WTC11 (cell line): ENCODE data around the gene WDPCP. TPM values are rescaled to one million over a fixed set of nuclear protein-coding genes. Genes with fewer than 3 reads are reported as not detected.

Source experiments
- ATAC-seq: fragments of 200-7000 bp; cut with Tn5 transposase; 2 replicates; pipeline ENCODE4 v1.10.0; 2021; ENCODE audit warnings: mild to moderate bottlenecking, moderate library complexity
- CTCF ChIA-PET: fragments of 300-600 bp; sonication (Branson Sonifier 250); formaldehyde crosslinking; loops from one replicate; lab custom pipeline; 2021; ENCODE audit warnings: antibody characterized with exemption; lab: Charles Lee
- POLR2A ChIA-PET: fragments of 350-600 bp; sonication (Branson Sonifier 250); formaldehyde crosslinking; loops from one replicate; lab custom pipeline; 2021; ENCODE audit warnings: antibody characterized with exemption; lab: Charles Lee
- DNase-seq: peaks from one replicate; pipeline ENCODE4 v3.0.0; 2021; ENCODE audit warnings: low spot score
- H3K27ac Mint-ChIP-seq: 2 replicates; pipeline ENCODE4 v1.8.0; 2021; ENCODE audit warnings: mixed read lengths
- H3K27me3 Mint-ChIP-seq: 2 replicates; pipeline ENCODE4 v1.8.0; 2021; ENCODE audit warnings: low read depth, mild to moderate bottlenecking, moderate library complexity, mixed read lengths
- H3K36me3 Mint-ChIP-seq: 2 replicates; pipeline ENCODE4 v1.8.0; 2021; ENCODE audit warnings: mixed read lengths
- H3K4me1 Mint-ChIP-seq: 2 replicates; pipeline ENCODE4 v1.8.0; 2022; ENCODE audit warnings: mixed read lengths
- H3K4me3 Mint-ChIP-seq: 2 replicates; pipeline ENCODE4 v1.8.0; 2021; ENCODE audit warnings: mild to moderate bottlenecking, moderate library complexity, mixed read lengths
- H3K9me3 Mint-ChIP-seq: 2 replicates; pipeline ENCODE4 v1.8.0; 2021; ENCODE audit warnings: mixed read lengths
- ATF1 ChIP-seq: sonication (generic); formaldehyde crosslinking; IDR thresholded peaks from 2 replicates; pipeline ENCODE4 v1.8.1; 2023; ENCODE audit warnings: mild to moderate bottlenecking, moderate library complexity, missing genetic modification reagents
- CREB1 ChIP-seq: sonication (generic); formaldehyde crosslinking; IDR thresholded peaks from 2 replicates; pipeline ENCODE4 v1.8.0; 2023; ENCODE audit warnings: mild to moderate bottlenecking, missing genetic modification reagents
- CTCF ChIP-seq: fragments of 200-600 bp; IDR thresholded peaks from 2 replicates; pipeline ENCODE4 v1.8.0; 2022; ENCODE audit warnings: antibody characterized with exemption
- ELF4 ChIP-seq: sonication (generic); formaldehyde crosslinking; IDR thresholded peaks from 2 replicates; pipeline ENCODE4 v1.8.1; 2022; ENCODE audit warnings: low read depth, mild to moderate bottlenecking, moderate library complexity, missing genetic modification reagents
- ERG ChIP-seq: fragments of 250-450 bp; sonication (Bioruptor Pico); IDR thresholded peaks from 2 replicates; pipeline ENCODE4 v1.8.0; 2021; ENCODE audit warnings: mild to moderate bottlenecking
- ETV6 ChIP-seq: sonication (generic); formaldehyde crosslinking; IDR thresholded peaks from 2 replicates; pipeline ENCODE4 v1.8.1; 2022; ENCODE audit warnings: mild to moderate bottlenecking, missing genetic modification reagents
- GRHL2 ChIP-seq: fragments of 250-450 bp; sonication (Bioruptor Pico); IDR thresholded peaks from 2 replicates; pipeline ENCODE4 v1.8.0; 2022; ENCODE audit warnings: mild to moderate bottlenecking, moderate library complexity; ENCODE audit not compliant: insufficient replicate concordance, severe bottlenecking
- JAZF1 ChIP-seq: fragments of 250-450 bp; sonication (Bioruptor Pico); IDR thresholded peaks from 2 replicates; pipeline ENCODE4 v1.9.0; 2021; ENCODE audit warnings: moderate library complexity, mild to moderate bottlenecking, inconsistent platforms
- NFE2L1 ChIP-seq: sonication (generic); formaldehyde crosslinking; IDR thresholded peaks from 2 replicates; pipeline ENCODE4 v1.8.1; 2023; ENCODE audit warnings: missing genetic modification reagents
- NR2C2 ChIP-seq: sonication (generic); formaldehyde crosslinking; IDR thresholded peaks from 2 replicates; pipeline ENCODE4 v1.8.0; 2022; ENCODE audit warnings: mild to moderate bottlenecking, missing genetic modification reagents
- NR3C1 ChIP-seq: sonication (generic); formaldehyde crosslinking; conservative IDR thresholded peaks from 2 replicates; pipeline ENCODE4 v1.8.1; 2023; ENCODE audit warnings: low read depth, mild to moderate bottlenecking, missing genetic modification reagents
- RORB ChIP-seq: fragments of 250-450 bp; sonication (Bioruptor Pico); IDR thresholded peaks from 2 replicates; pipeline ENCODE4 v1.9.0; 2021; ENCODE audit warnings: mild to moderate bottlenecking
- SMAD3 ChIP-seq: sonication (generic); formaldehyde crosslinking; IDR thresholded peaks from 2 replicates; pipeline ENCODE4 v1.8.0; 2022; ENCODE audit warnings: missing genetic modification reagents, mild to moderate bottlenecking, borderline replicate concordance
- SMAD4 ChIP-seq: sonication (generic); formaldehyde crosslinking; IDR thresholded peaks from 2 replicates; pipeline ENCODE4 v1.8.0; 2022; ENCODE audit warnings: mild to moderate bottlenecking, missing genetic modification reagents
- TCF7 ChIP-seq: sonication (generic); formaldehyde crosslinking; IDR thresholded peaks from 2 replicates; pipeline ENCODE4 v1.8.0; 2022; ENCODE audit warnings: mild to moderate bottlenecking, low read depth, missing genetic modification reagents, moderate library complexity
- TEAD1 ChIP-seq: sonication (generic); formaldehyde crosslinking; IDR thresholded peaks from 2 replicates; pipeline ENCODE4 v1.8.0; 2022; ENCODE audit warnings: mild to moderate bottlenecking, missing genetic modification reagents
- TEAD4 ChIP-seq: sonication (generic); formaldehyde crosslinking; IDR thresholded peaks from 2 replicates; pipeline ENCODE4 v1.8.0; 2022; ENCODE audit warnings: mild to moderate bottlenecking, missing genetic modification reagents
- TP53 ChIP-seq: sonication (generic); formaldehyde crosslinking; IDR thresholded peaks from 2 replicates; pipeline ENCODE4 v1.8.1; 2023; ENCODE audit warnings: mild to moderate bottlenecking, missing genetic modification reagents
- ZMAT4 ChIP-seq: fragments of 250-450 bp; sonication (Bioruptor Pico); IDR thresholded peaks from 2 replicates; pipeline ENCODE4 v1.9.0; 2021; ENCODE audit warnings: mild to moderate bottlenecking
- ZNF121 ChIP-seq: sonication (generic); formaldehyde crosslinking; IDR thresholded peaks from 2 replicates; pipeline ENCODE4 v1.8.0; 2023; ENCODE audit warnings: missing genetic modification reagents
- ZNF138 ChIP-seq: sonication (generic); formaldehyde crosslinking; conservative IDR thresholded peaks from 2 replicates; pipeline ENCODE4 v1.8.1; 2022; ENCODE audit warnings: mild to moderate bottlenecking, moderate library complexity, missing genetic modification reagents
- ZNF396 ChIP-seq: fragments of 250-450 bp; sonication (Bioruptor Pico); IDR thresholded peaks from 2 replicates; pipeline ENCODE4 v1.8.0; 2021; ENCODE audit warnings: mild to moderate bottlenecking, moderate library complexity, borderline replicate concordance
- ZNF423 ChIP-seq: fragments of 250-450 bp; sonication (Bioruptor Pico); IDR thresholded peaks from 2 replicates; pipeline ENCODE4 v2.1.2; 2022; ENCODE audit warnings: mild to moderate bottlenecking, moderate library complexity
- total RNA-seq: library from RNA; stranded (reverse); gene quantifications from 3 replicates; pipeline ENCODE4 v1.2.3, GENCODE V29; 2021
- TF ChIP-seq, protein P1 (sequence below): fragments of 250-450 bp; sonication (Bioruptor Pico); IDR thresholded peaks from 2 replicates; pipeline ENCODE4 v2.1.2; 2022; ENCODE audit warnings: mild to moderate bottlenecking, moderate library complexity
- TF ChIP-seq, protein P2 (sequence below): sonication (generic); formaldehyde crosslinking; IDR thresholded peaks from 2 replicates; pipeline ENCODE4 v1.8.1; 2022; ENCODE audit warnings: missing genetic modification reagents, borderline replicate concordance

The WDPCP gene
- total RNA-seq, 1 experiment from 2014 or later = 10.9 TPM

DNA sequence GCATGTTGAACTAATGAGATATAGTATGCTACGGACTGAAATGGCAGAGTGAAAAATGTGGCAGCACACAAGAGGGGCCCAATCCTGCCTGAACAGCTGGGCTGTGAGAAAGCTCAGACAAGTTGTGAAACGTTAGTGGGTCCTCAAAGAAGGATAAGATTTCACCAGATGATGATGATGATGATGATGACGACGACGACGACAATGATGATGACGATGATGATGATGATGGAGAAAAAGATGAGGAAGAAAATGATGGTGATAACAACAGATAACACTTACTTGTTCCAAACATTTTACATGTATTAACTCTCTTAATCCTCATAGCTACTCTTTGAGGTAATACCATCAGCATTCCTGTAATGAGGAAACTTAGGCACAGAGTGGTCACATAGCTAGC is 94.2 kb downstream of the WDPCP start:
- Mint-ChIP-seq H3K4me1 (peaks cover 40% of the 10 kb centered on the region), H3K9me3 (no peaks in the 10 kb centered on the region), H3K27ac (peak overlapping the region; percentile 88), H3K4me3 (no peak overlapping the region), H3K36me3 (no peaks in the 10 kb centered on the region), H3K27me3 (no peaks in the 10 kb centered on the region; the same call in 1 of the 2 replicates)
- ATAC-seq = no peak
- no peak for DNase-seq
- TF ChIP-seq JAZF1 = no peak
- TF ChIP-seq TEAD1 = no peak
- no peak for TF ChIP-seq SMAD4 (CRISPR knock-in tag)
- no peak for TF ChIP-seq NR2C2 (CRISPR knock-in tag)
- TF ChIP-seq ZNF423 (CRISPR knock-in tag) = no peak
- TF ChIP-seq ZNF138 = no peak
- TF ChIP-seq ATF1 (CRISPR knock-in tag) = no peak
- no peak for TF ChIP-seq ZNF396
- no peak for TF ChIP-seq TEAD4 (CRISPR knock-in tag)
- TF ChIP-seq ERG = no peak
- TF ChIP-seq, all 79 proteins: peak for 0
- ChIA-PET CTCF (interaction anchor here (0.7 kb wide), 1 partner anchor 439 kb away, joined by 3 read pairs; no protein-coding TSS in a partner anchor), POLR2A (no interaction called here)

DNA sequence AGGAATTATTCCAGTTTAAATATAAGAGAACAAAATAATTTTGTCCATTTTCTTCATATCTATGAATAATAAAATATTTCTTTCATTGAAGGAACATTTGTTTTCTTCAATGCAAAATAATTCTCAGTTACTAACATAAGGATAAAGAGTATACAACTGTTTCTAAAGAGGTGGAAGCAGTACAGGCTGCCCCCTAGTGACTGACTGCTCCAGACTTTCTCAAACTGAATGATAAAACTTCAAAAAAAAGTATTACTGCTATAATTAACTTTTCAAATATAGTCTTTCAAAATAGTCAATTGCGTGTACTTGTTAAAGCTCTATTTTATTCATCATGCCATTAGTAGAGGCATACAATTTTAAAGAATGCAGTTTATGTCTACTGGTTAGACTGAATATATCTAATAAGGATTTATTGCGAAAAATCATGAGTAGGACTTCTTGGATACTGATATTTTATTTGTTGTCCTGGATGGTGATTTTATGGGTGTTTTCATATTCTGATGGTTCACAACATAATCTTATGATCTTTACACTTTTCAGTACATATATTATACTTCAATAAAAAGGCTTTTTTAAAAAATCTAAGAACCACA is 100.1 kb downstream of the WDPCP start:
- H3K4me1 Mint-ChIP-seq = peaks cover 10% of the 10 kb centered on the region
- DNase-seq (no peak), ATAC-seq (no peak)
- no peak overlapping the region for H3K4me3 Mint-ChIP-seq
- TF ChIP-seq NR3C1 (CRISPR knock-in tag) = no peak
- TF ChIP-seq CTCF = peak; percentile 35; the same call in 1 of the 2 replicates
- POLR2A ChIA-PET = no interaction called here
- H3K9me3 Mint-ChIP-seq = no peaks in the 10 kb centered on the region
- CTCF ChIA-PET = interaction anchor here (0.8 to 2.5 kb wide), 18 partner anchors 9 to 447 kb away, joined by 3 to 25 read pairs (median 4); partner anchors contain the start of gene WDPCP
- H3K27ac Mint-ChIP-seq = no peak overlapping the region
- no peaks in the 10 kb centered on the region for H3K36me3 Mint-ChIP-seq
- H3K27me3 Mint-ChIP-seq = no peaks in the 10 kb centered on the region

- Mint-ChIP-seq H3K9me3 (no peaks in the 10 kb centered on the region), H3K36me3 (no peaks in the 10 kb centered on the region), H3K4me1 (peaks cover 10% of the 10 kb centered on the region), H3K4me3 (no peak overlapping the region), H3K27me3 (no peaks in the 10 kb centered on the region), H3K27ac (no peak overlapping the region)
- ChIA-PET POLR2A (no interaction called here), CTCF (interaction anchor here (1.1 to 2.2 kb wide), 6 partner anchors 9 to 432 kb away, joined by 3 to 13 read pairs (median 4); partner anchors contain the start of gene WDPCP)
- peak; percentile 59 for ATAC-seq
- TF ChIP-seq, protein P1, sequence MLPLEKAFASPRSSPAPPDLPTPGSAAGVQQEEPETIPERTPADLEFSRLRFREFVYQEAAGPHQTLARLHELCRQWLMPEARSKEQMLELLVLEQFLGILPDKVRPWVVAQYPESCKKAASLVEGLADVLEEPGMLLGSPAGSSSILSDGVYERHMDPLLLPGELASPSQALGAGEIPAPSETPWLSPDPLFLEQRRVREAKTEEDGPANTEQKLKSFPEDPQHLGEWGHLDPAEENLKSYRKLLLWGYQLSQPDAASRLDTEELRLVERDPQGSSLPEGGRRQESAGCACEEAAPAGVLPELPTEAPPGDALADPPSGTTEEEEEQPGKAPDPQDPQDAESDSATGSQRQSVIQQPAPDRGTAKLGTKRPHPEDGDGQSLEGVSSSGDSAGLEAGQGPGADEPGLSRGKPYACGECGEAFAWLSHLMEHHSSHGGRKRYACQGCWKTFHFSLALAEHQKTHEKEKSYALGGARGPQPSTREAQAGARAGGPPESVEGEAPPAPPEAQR = no peak
- TF ChIP-seq TP53 (CRISPR knock-in tag) (no peak), ZMAT4 (CRISPR knock-in tag) (no peak)
- TF ChIP-seq, all 79 proteins: peak for 0
- no peak for DNase-seq
Observed at GRCh38 chr2:63486861-63487290, 101.4 kb downstream of the WDPCP start.

GRCh38 chr2:63484901-63485300 is 103.4 kb downstream of the WDPCP start:
- ATAC-seq (no peak), DNase-seq (no peak)
- ChIA-PET POLR2A (no interaction called here), CTCF (no interaction called here)
- no peaks in the 10 kb centered on the region for H3K27me3 Mint-ChIP-seq
- peak overlapping the region; percentile 42; the same call in 1 of the 2 replicates for H3K27ac Mint-ChIP-seq
- H3K4me1 Mint-ChIP-seq = peaks cover 10% of the 10 kb centered on the region
- no peaks in the 10 kb centered on the region for H3K9me3 Mint-ChIP-seq
- H3K4me3 Mint-ChIP-seq = no peak overlapping the region
- no peaks in the 10 kb centered on the region for H3K36me3 Mint-ChIP-seq
- no peak for TF ChIP-seq ZNF121 (CRISPR knock-in tag)
- no peak for TF ChIP-seq CREB1 (CRISPR knock-in tag)
- TF ChIP-seq, protein P2, sequence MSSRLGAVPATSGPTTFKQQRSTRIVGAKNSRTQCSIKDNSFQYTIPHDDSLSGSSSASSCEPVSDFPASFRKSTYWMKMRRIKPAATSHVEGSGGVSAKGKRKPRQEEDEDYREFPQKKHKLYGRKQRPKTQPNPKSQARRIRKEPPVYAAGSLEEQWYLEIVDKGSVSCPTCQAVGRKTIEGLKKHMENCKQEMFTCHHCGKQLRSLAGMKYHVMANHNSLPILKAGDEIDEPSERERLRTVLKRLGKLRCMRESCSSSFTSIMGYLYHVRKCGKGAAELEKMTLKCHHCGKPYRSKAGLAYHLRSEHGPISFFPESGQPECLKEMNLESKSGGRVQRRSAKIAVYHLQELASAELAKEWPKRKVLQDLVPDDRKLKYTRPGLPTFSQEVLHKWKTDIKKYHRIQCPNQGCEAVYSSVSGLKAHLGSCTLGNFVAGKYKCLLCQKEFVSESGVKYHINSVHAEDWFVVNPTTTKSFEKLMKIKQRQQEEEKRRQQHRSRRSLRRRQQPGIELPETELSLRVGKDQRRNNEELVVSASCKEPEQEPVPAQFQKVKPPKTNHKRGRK (CRISPR knock-in tag) = no peak
- no peak for TF ChIP-seq GRHL2 (CRISPR knock-in tag)
- TF ChIP-seq TCF7 = no peak
- TF ChIP-seq NFE2L1 (CRISPR knock-in tag) = no peak
- no peak for TF ChIP-seq JAZF1
- TF ChIP-seq ETV6 = no peak
- no peak for TF ChIP-seq RORB (CRISPR knock-in tag)
- no peak for TF ChIP-seq ZNF138
- TF ChIP-seq ELF4 (CRISPR knock-in tag) = no peak
- TF ChIP-seq SMAD3 (CRISPR knock-in tag) = no peak
